Endodermal cell (in vitro differentiated cells): Measurements from ENCODE around the gene EDNRA. TPM values are rescaled to one million over a fixed set of nuclear protein-coding genes. Genes with fewer than 3 reads are reported as not detected.

ENCODE experiments used
- DNase-seq: peaks from one replicate; pipeline ENCODE4 v3.0.0-alpha.2; 2017
- H3K27ac ChIP-seq: 2 replicates; pipeline ENCODE4 v1.5.1; 2013; ENCODE audit warnings: mild to moderate bottlenecking, low read depth, low read length, moderate library complexity
- H3K27me3 ChIP-seq: 2 replicates; pipeline ENCODE4 v1.6.1; 2013; ENCODE audit warnings: mild to moderate bottlenecking, low read length, moderate library complexity; ENCODE audit not compliant: insufficient read depth, control insufficient read depth, poor library complexity, severe bottlenecking
- H3K36me3 ChIP-seq: 2 replicates; pipeline ENCODE4 v1.7.0; 2013; ENCODE audit warnings: mild to moderate bottlenecking, low read length, moderate library complexity; ENCODE audit not compliant: control insufficient read depth, insufficient read depth
- H3K4me1 ChIP-seq: one replicate; pipeline ENCODE4 v1.7.0; 2013; ENCODE audit warnings: low read length; ENCODE audit not compliant: control insufficient read depth, insufficient read depth
- H3K4me3 ChIP-seq: 2 replicates; pipeline ENCODE4 v1.5.1; 2013; ENCODE audit warnings: mild to moderate bottlenecking, low read length, moderate library complexity
- H3K9ac ChIP-seq: 2 replicates; pipeline ENCODE4 v1.6.1; 2013; ENCODE audit warnings: mild to moderate bottlenecking, low read length, moderate library complexity; ENCODE audit not compliant: poor library complexity, severe bottlenecking; ENCODE audit errors: extremely low read depth
- H3K9me3 ChIP-seq: 2 replicates; pipeline ENCODE4 v1.6.1; 2013; ENCODE audit warnings: mild to moderate bottlenecking, low read length, moderate library complexity; ENCODE audit not compliant: control insufficient read depth
- H3K27ac Mint-ChIP-seq: 2 replicates; pipeline ENCODE4 v1.8.0; 2020; ENCODE audit warnings: mixed read lengths
- H3K27me3 Mint-ChIP-seq: 2 replicates; pipeline ENCODE4 v1.8.0; 2021; ENCODE audit warnings: mild to moderate bottlenecking, mixed read lengths; ENCODE audit not compliant: insufficient read depth
- H3K36me3 Mint-ChIP-seq: 2 replicates; pipeline ENCODE4 v1.8.0; 2020; ENCODE audit warnings: low read depth, mixed read lengths
- H3K4me1 Mint-ChIP-seq: 2 replicates; pipeline ENCODE4 v1.8.0; 2020; ENCODE audit warnings: mixed read lengths
- H3K4me3 Mint-ChIP-seq: 2 replicates; pipeline ENCODE4 v1.8.0; 2020; ENCODE audit warnings: mild to moderate bottlenecking, moderate library complexity, mixed read lengths
- H3K9me3 Mint-ChIP-seq: 2 replicates; pipeline ENCODE4 v1.8.0; 2020; ENCODE audit warnings: mild to moderate bottlenecking, mixed read lengths
- WGBS, 2 experiments: methylation state at CpG; one replicate each; pipeline versions ENCODE4 v1.1.5 to v1.1.7; 2013; ENCODE audit warnings: missing lambda C conversion rate in 2 of 2, mixed read lengths in 1 of 2; ENCODE audit not compliant: insufficient coverage in 1 of 2, insufficient read length in 1 of 2; 5-methylcytosine and 5-hydroxymethylcytosine counted together
- total RNA-seq, 2 donors: library from RNA; stranded (reverse); fragmentation: NEBNext Ultra II Directional in 1 of 2; extraction: Animal tissue kit (Norgen Biotek cat#: 25700) in 1 of 2; gene quantifications; 2 replicates in 1 of 2; 3 replicates in 1 of 2; pipeline ENCODE4 v1.2.1, GENCODE V29; 2021
- TF ChIP-seq, protein P1 (sequence below): fragments of 200-600 bp; sonication (generic); conservative IDR thresholded peaks from 2 replicates; pipeline ENCODE4 v1.5.0; 2021; ENCODE audit warnings: antibody characterized with exemption, mild to moderate bottlenecking

The EDNRA gene
- total RNA-seq, 2 donors from 2014 or later = 11.5 to 13.2 TPM

DNA sequence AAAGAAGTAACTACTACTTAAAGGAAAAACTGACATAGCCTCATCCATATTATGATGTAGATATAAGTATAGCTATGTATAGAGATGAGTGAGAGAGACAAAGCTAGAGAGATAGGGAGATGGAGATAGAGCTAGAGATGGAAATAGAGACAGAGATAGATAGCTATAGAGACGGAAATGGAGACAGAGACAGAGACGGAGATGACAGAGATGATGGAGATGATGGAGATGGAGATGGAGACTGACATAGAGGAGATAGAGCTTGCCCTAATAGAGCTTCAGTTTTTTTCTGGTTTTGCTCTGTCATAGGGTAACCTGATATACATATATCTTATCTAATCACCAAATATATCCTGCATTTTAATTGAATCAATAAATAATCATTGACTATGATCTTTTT lies 4.3 kb downstream of the EDNRA start:
- H3K4me3 ChIP-seq = no peak overlapping the region
- H3K4me1 ChIP-seq = no peaks in the 10 kb centered on the region
- no peak overlapping the region for H3K27ac ChIP-seq
- H3K27ac Mint-ChIP-seq = no peak overlapping the region
- H3K27me3 Mint-ChIP-seq = peaks cover 20% of the 10 kb centered on the region
- 87 to 95% methylated on average over 2 of the region's 2 CpGs for WGBS, 2 experiments
- peaks cover 50% of the 10 kb centered on the region for H3K36me3 ChIP-seq
- H3K36me3 Mint-ChIP-seq = peaks cover 2% of the 10 kb centered on the region
- H3K9me3 Mint-ChIP-seq = no peaks in the 10 kb centered on the region
- TF ChIP-seq, protein P1, sequence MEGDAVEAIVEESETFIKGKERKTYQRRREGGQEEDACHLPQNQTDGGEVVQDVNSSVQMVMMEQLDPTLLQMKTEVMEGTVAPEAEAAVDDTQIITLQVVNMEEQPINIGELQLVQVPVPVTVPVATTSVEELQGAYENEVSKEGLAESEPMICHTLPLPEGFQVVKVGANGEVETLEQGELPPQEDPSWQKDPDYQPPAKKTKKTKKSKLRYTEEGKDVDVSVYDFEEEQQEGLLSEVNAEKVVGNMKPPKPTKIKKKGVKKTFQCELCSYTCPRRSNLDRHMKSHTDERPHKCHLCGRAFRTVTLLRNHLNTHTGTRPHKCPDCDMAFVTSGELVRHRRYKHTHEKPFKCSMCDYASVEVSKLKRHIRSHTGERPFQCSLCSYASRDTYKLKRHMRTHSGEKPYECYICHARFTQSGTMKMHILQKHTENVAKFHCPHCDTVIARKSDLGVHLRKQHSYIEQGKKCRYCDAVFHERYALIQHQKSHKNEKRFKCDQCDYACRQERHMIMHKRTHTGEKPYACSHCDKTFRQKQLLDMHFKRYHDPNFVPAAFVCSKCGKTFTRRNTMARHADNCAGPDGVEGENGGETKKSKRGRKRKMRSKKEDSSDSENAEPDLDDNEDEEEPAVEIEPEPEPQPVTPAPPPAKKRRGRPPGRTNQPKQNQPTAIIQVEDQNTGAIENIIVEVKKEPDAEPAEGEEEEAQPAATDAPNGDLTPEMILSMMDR = no peak
- DNase-seq = no peak
- H3K4me1 Mint-ChIP-seq = peaks cover 20% of the 10 kb centered on the region
- H3K27me3 ChIP-seq = no peaks in the 10 kb centered on the region
- no peaks in the 10 kb centered on the region for H3K9me3 ChIP-seq
- H3K9ac ChIP-seq = no peak overlapping the region
- no peak overlapping the region for H3K4me3 Mint-ChIP-seq

DNA sequence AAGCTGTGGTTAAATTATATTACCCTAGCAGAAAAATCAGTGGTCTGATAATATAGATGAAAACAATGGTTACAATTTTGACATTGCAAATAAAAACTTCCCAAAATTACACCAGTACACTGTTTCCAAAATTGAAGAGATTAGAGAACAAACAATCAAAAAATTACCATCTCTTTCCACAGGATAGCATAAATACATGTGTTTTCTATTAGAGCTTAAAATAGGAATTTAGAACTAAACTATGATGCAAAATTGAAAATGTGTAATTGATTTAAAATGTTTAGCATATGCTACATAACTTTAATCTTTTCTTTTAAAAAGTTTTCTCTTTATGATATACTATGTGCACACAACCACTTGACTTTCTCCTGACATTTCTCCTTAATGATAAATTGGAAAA lies 6.7 kb downstream of the EDNRA start:
- H3K27ac Mint-ChIP-seq = no peak overlapping the region
- peaks cover 2% of the 10 kb centered on the region for H3K36me3 Mint-ChIP-seq
- H3K9ac ChIP-seq = no peak overlapping the region
- H3K4me3 ChIP-seq = no peak overlapping the region
- no peak overlapping the region for H3K4me3 Mint-ChIP-seq
- no peak overlapping the region for H3K27ac ChIP-seq
- H3K27me3 ChIP-seq = no peaks in the 10 kb centered on the region
- peaks cover 61% of the 10 kb centered on the region for H3K36me3 ChIP-seq
- H3K9me3 Mint-ChIP-seq = no peaks in the 10 kb centered on the region
- peaks cover 2% of the 10 kb centered on the region for H3K27me3 Mint-ChIP-seq
- H3K4me1 Mint-ChIP-seq = peaks cover 11% of the 10 kb centered on the region
- H3K9me3 ChIP-seq = no peaks in the 10 kb centered on the region
- DNase-seq = no peak
- TF ChIP-seq, protein P1 = no peak
- no peaks in the 10 kb centered on the region for H3K4me1 ChIP-seq

DNA sequence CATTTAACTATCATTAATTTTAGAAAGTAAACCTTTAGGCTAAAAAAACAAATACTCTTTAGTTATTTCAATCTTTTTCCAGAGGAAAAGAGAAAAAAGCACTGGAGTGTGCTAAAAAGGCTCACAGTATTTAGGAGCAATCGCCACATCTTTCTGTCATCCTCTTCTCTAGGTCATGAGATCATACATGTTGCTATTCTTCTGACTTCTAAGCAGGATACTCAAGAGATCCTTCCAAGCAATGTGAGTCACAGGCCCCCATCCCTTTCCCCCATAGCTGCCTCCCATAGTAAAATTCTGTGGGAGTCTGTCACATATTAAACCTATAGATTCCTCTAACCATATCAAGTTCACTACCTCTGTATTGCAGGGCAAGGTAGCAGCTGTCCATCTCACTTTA lies 7.7 kb downstream of the EDNRA start:
- Mint-ChIP-seq H3K27me3 (no peaks in the 10 kb centered on the region), H3K27ac (no peak overlapping the region)

More for the DNA sequence above, 7.7 kb downstream of the EDNRA start:
- DNase-seq = no peak
- no peaks in the 10 kb centered on the region for H3K9me3 ChIP-seq
- no peak overlapping the region for H3K4me3 ChIP-seq
- H3K9ac ChIP-seq = no peak overlapping the region
- H3K36me3 Mint-ChIP-seq = peaks cover 2% of the 10 kb centered on the region
- TF ChIP-seq, protein P1 = no peak
- no peaks in the 10 kb centered on the region for H3K27me3 ChIP-seq
- peaks cover 9% of the 10 kb centered on the region for H3K4me1 Mint-ChIP-seq
- no peak overlapping the region for H3K27ac ChIP-seq
- H3K36me3 ChIP-seq = peaks cover 61% of the 10 kb centered on the region
- H3K4me3 Mint-ChIP-seq = no peak overlapping the region
- H3K4me1 ChIP-seq = peaks cover 4% of the 10 kb centered on the region
- no peaks in the 10 kb centered on the region for H3K9me3 Mint-ChIP-seq
- WGBS, 2 experiments = 95 to 100% methylated on average over 1 of the region's 1 CpG
